Heart left ventricle (tissue), 16 donors: Measurements from ENCODE around the gene MYCT1. TPM values are rescaled to one million over a fixed set of nuclear protein-coding genes. Genes with fewer than 3 reads are reported as not detected.
"Not testable (repeated sequence)": the region's sequence is repeated elsewhere in the genome, so short reads cannot be mapped to it uniquely, and the experiment has no call there.

Experiments used
- ATAC-seq, 4 donors: fragments of 200-7000 bp; cut with Tn5 transposase; one replicate each; pipeline ENCODE4 v1.9.1; 2020 to 2022; ENCODE audit warnings: moderate library complexity in 4 of 4, mild to moderate bottlenecking in 3 of 4, moderate number of reproducible peaks in 1 of 4
- DNase-seq, 5 donors: peaks; one replicate each; pipeline ENCODE4 v3.0.0-alpha.2; 2020
- H3K27ac ChIP-seq, 12 donors: fragments of 200-600 bp; sonication (generic) in 4 of 12; one replicate each; pipeline versions ENCODE4 v1.5.0 to v1.8.0; 2016 to 2022; ENCODE audit warnings: mild to moderate bottlenecking in 2 of 12
- H3K27me3 ChIP-seq, 9 donors: fragments of 200-600 bp; sonication (generic) in 2 of 9; one replicate each; pipeline versions ENCODE4 v1.5.1 to v1.8.0; 2016 to 2022; ENCODE audit warnings: mild to moderate bottlenecking in 3 of 9
- H3K36me3 ChIP-seq, 9 donors: fragments of 200-600 bp; sonication (generic) in 2 of 9; one replicate each; pipeline versions ENCODE4 v1.5.0 to v1.8.0; 2018 to 2022; ENCODE audit warnings: mild to moderate bottlenecking in 2 of 9
- H3K4me1 ChIP-seq, 12 donors: fragments of 200-600 bp; sonication (generic) in 4 of 12; one replicate each; pipeline versions ENCODE4 v1.5.0 to v1.8.0; 2016 to 2022; ENCODE audit warnings: mild to moderate bottlenecking in 3 of 12
- H3K4me3 ChIP-seq, 12 donors: fragments of 200-600 bp; sonication (generic) in 4 of 12; one replicate each; pipeline versions ENCODE4 v1.5.0 to v1.8.0; 2017 to 2022; ENCODE audit warnings: mild to moderate bottlenecking in 9 of 12, moderate library complexity in 4 of 12
- H3K9me3 ChIP-seq, 12 donors: fragments of 200-600 bp; sonication (generic) in 4 of 12; one replicate each; pipeline versions ENCODE4 v1.5.0 to v1.8.0; 2016 to 2022; ENCODE audit warnings: mild to moderate bottlenecking in 1 of 12
- CTCF ChIP-seq, 12 donors: fragments of 200-600 bp; sonication (generic) in 4 of 12; IDR thresholded peaks; one replicate each; pipeline versions ENCODE4 v1.5.0 to v1.8.0; 2018 to 2022; ENCODE audit warnings: antibody characterized with exemption in 12 of 12, mild to moderate bottlenecking in 5 of 12
- POLR2A ChIP-seq, 2 donors: fragments of 450-650 bp; IDR thresholded peaks; one replicate each; pipeline ENCODE4 v1.6.1; 2017; ENCODE audit warnings: antibody characterized with exemption in 2 of 2, mild to moderate bottlenecking in 2 of 2, moderate library complexity in 2 of 2
- WGBS, 4 donors: extraction: QIAGEN DNeasy Blood & Tissue Kit in 2 of 4; methylation state at CpG; one replicate each; pipeline versions ENCODE4 v1.1.5 to v1.1.7; 2013 to 2018; 5-methylcytosine and 5-hydroxymethylcytosine counted together
- intact Hi-C, 10 donors: fragments of 100-400 bp; cut with DNase I; formaldehyde crosslinking; loops; one replicate each; pipeline versions ENCODE4 v1.11.1 to v1.14.2; 2022
- polyA plus RNA-seq, 2 donors: library from polyadenylated mRNA; stranded (reverse); fragments of 200-250 nt; gene quantifications; one replicate each; pipeline ENCODE4 v1.2.3, GENCODE V29; 2013
- total RNA-seq, 9 donors: library from RNA; depleted of rRNA in 2 of 9; stranded (reverse); fragments of >200 nt in 2 of 9; fragmentation: NEBNext Ultra II Directional in 3 of 9; extraction: Animal tissue kit (Norgen Biotek cat#: 25700) in 3 of 9; gene quantifications; one replicate each; pipeline versions ENCODE4 v1.1.0 to v1.2.4, GENCODE V29; 2016 to 2023
- donor health status: ischemic (EF 13 %, LVEDD 7.1; RV severe dilation, severe dysfunction).
- donor health status: healthy with polysubstance abuse.
- donor health status: DM: no; HTN: yes; CAD: no.
- donor health status: DM: no; HTN: no; CAD: no.
- donor health status: ischemic (EF 25% LVEDD 6.9; RV normal size, moderate dysfunction).
- donor health status: ischemic (EF 25% LVEDD 5.7; RV mildly dilated, moderate dysfunction).
- donor health status: healthy.
- donor health status: DM: yes; HTN: yes; CAD: no.
- donor health status: ischemic (EF 35%, LVEDD 5.7; RV mildly dilated, moderate dysfunction).
- donor health status: nonischemic (EF 11% LVEDD 7.7; RV severe dilation, severe dysfunction).
- donor health status: DM: yes; HTN: yes; CAD: no.
- donor health status: PGD.
- donor health status: ischemic (EF 29% LVEDD 5.4; RV normal size, mild dysfunction).
- donor health status: nonischemic (EF 23%, LVEDD 6.1; RV moderate dilation, normal function).

MYCT1 gene
- total and polyA plus RNA-seq, 11 donors: 8.4 to 20.8 (median 14.6) TPM

GRCh38 chr6:152680879-152681517 is 16.7 kb upstream of the MYCT1 start:
- no peaks in the 10 kb centered on the region for H3K9me3 ChIP-seq
- no peaks in the 10 kb centered on the region for H3K36me3 ChIP-seq
- no peak for DNase-seq
- ATAC-seq: no peak
- H3K27me3 ChIP-seq: peaks cover 0 to 2% (median 0%) of the 10 kb centered on the region in 9 donors
- 6 to 22% (median 16%) methylated on average over 3 of the region's 3 CpGs for WGBS, 4 donors
- H3K4me3 ChIP-seq: no peak overlapping the region
- TF ChIP-seq POLR2A (IDR thresholded peaks at IDR 0.05) (no peak), CTCF (IDR thresholded peaks at IDR 0.05) (no peak)
- peaks cover 0 to 10% (median 0%) of the 10 kb centered on the region in 12 donors for H3K4me1 ChIP-seq
- no peak overlapping the region for H3K27ac ChIP-seq
- intact Hi-C loops: no loop called here

- Histone ChIP-seq H3K36me3 (no peaks in the 10 kb centered on the region), H3K27me3 (peaks cover 0 to 2% (median 0%) of the 10 kb centered on the region in 9 donors), H3K4me3 (no peak overlapping the region), H3K27ac (no peak overlapping the region), H3K9me3 (no peaks in the 10 kb centered on the region), H3K4me1 (peaks cover 0 to 10% (median 0%) of the 10 kb centered on the region in 12 donors)
- TF ChIP-seq POLR2A (IDR thresholded peaks at IDR 0.05) (no peak), CTCF (IDR thresholded peaks at IDR 0.05) (no peak)
- ATAC-seq (no peak), DNase-seq (no peak)
- intact Hi-C loops: no loop called here
- 50 to 62% (median 54%) methylated on average over 8 of the region's 8 CpGs for WGBS, 4 donors
Measured at GRCh38 chr6:152682141-152682540, 15.6 kb upstream of the MYCT1 start.

GRCh38 chr6:152682935-152683334 is 14.8 kb upstream of the MYCT1 start:
- ATAC-seq, H3K27me3 ChIP-seq, H3K27ac ChIP-seq, H3K36me3 ChIP-seq, DNase-seq, intact Hi-C loops, H3K9me3 ChIP-seq, H3K4me1 ChIP-seq, H3K4me3 ChIP-seq: not testable (repeated sequence)
- WGBS, 4 donors: 47 to 55% (median 53%) methylated on average over 8 of the region's 8 CpGs

GRCh38 chr6:152685819-152686218 is 11.9 kb upstream of the MYCT1 start:
- Histone ChIP-seq H3K9me3 (no peaks in the 10 kb centered on the region), H3K27ac (no peak overlapping the region), H3K4me1 (peaks cover 0 to 5% (median 0%) of the 10 kb centered on the region in 12 donors), H3K27me3 (peaks cover 0 to 2% (median 0%) of the 10 kb centered on the region in 9 donors), H3K4me3 (no peak overlapping the region), H3K36me3 (no peaks in the 10 kb centered on the region)
- 90 to 96% (median 94%) methylated on average over 12 of the region's 12 CpGs for WGBS, 4 donors
- no peak for TF ChIP-seq CTCF (IDR thresholded peaks at IDR 0.05)
- no peak for TF ChIP-seq POLR2A (IDR thresholded peaks at IDR 0.05)
- ATAC-seq (no peak), DNase-seq (peak in 1 of 5 donors; percentile 49)
- intact Hi-C loops: no loop called here
